Activated naive CD8-positive, alpha-beta T cell treated with anti-CD3 and anti-CD28 coated beads, Interleukin-2, amount 10 ng/mL, durations not matched to agents 7 days and 5 days (primary cell): Measurements from ENCODE around the gene ACBD7. TPM values are rescaled to one million over a fixed set of nuclear protein-coding genes. Genes with fewer than 3 reads are reported as not detected.

Experiments
- ATAC-seq: fragments of 150-1000 bp; cut with Tn5 transposase; one replicate; pipeline ENCODE4 v1.10.0; 2021; ENCODE audit warnings: low read depth, moderate library complexity
- POLR2A ChIA-PET: fragments of 350-600 bp; sonication (Branson Sonifier 250); formaldehyde crosslinking; loops from one replicate; lab custom pipeline; 2021; ENCODE audit warnings: antibody characterized with exemption; lab: Charles Lee
- DNase-seq: peaks from one replicate; pipeline ENCODE4 v3.0.0; 2021
- H3K27ac Mint-ChIP-seq: one replicate; pipeline ENCODE4 v1.8.0; 2022; ENCODE audit warnings: mild to moderate bottlenecking, mixed read lengths
- H3K27me3 Mint-ChIP-seq: one replicate; pipeline ENCODE4 v1.8.0; 2022; ENCODE audit warnings: mild to moderate bottlenecking, moderate library complexity, mixed read lengths
- H3K36me3 Mint-ChIP-seq: one replicate; pipeline ENCODE4 v1.8.0; 2021; ENCODE audit warnings: mild to moderate bottlenecking, mixed read lengths
- H3K4me1 Mint-ChIP-seq: one replicate; pipeline ENCODE4 v1.8.0; 2021; ENCODE audit warnings: mixed read lengths
- H3K4me3 Mint-ChIP-seq: one replicate; pipeline ENCODE4 v1.8.0; 2022; ENCODE audit warnings: mild to moderate bottlenecking, moderate library complexity, mixed read lengths
- H3K9me3 Mint-ChIP-seq: one replicate; pipeline ENCODE4 v1.8.0; 2021; ENCODE audit warnings: mixed read lengths
- total RNA-seq, 2 experiments: library from RNA; stranded (reverse); gene quantifications; one replicate each; pipeline ENCODE4 v1.2.3, GENCODE V29; 2021

The ACBD7 gene
- total RNA-seq, 2 experiments from 2014 or later, result 1.5 to 1.8 TPM

GRCh38 chr10:15035385-15036301 is 52.9 kb downstream of the ACBD7 start:
- H3K27me3 Mint-ChIP-seq, result peaks cover 6% of the 10 kb centered on the region
- peaks cover 3% of the 10 kb centered on the region for H3K9me3 Mint-ChIP-seq
- ATAC-seq, result peak; percentile 47
- H3K4me1 Mint-ChIP-seq, result peaks cover 11% of the 10 kb centered on the region
- DNase-seq, result no peak
- H3K4me3 Mint-ChIP-seq, result no peak overlapping the region
- no peaks in the 10 kb centered on the region for H3K36me3 Mint-ChIP-seq
- H3K27ac Mint-ChIP-seq, result no peak overlapping the region
- POLR2A ChIA-PET, result no interaction called here

GRCh38 chr10:15027741-15028140 is 60.8 kb downstream of the ACBD7 start:
- POLR2A ChIA-PET, result no interaction called here
- peaks cover 7% of the 10 kb centered on the region for H3K27me3 Mint-ChIP-seq
- ATAC-seq, result no peak
- H3K27ac Mint-ChIP-seq, result no peak overlapping the region
- no peak for DNase-seq
- H3K4me1 Mint-ChIP-seq, result peaks cover 4% of the 10 kb centered on the region
- no peak overlapping the region for H3K4me3 Mint-ChIP-seq
- no peaks in the 10 kb centered on the region for H3K9me3 Mint-ChIP-seq
- no peaks in the 10 kb centered on the region for H3K36me3 Mint-ChIP-seq

Other genes with a start within 250 kb of the ACBD7 start
- gene SUV39H2, start 209.9 kb downstream of the ACBD7 start, total RNA-seq, result 10 to 100 TPM; 19.4 to 22.3 TPM
- 10 to 100 TPM; 47.1 to 47.7 TPM for gene DCLRE1C, start 134.7 kb downstream of the ACBD7 start, total RNA-seq
- under 1 TPM; 0.78 to 0.88 TPM for gene MEIG1, start 129.4 kb downstream of the ACBD7 start, total RNA-seq
- gene OLAH, start 44.8 kb downstream of the ACBD7 start, total RNA-seq, result under 1 TPM; 0.45 to 0.61 TPM
- 10 to 100 TPM; 14.6 to 17.6 TPM for gene RPP38, start 8.6 kb upstream of the ACBD7 start, total RNA-seq
- gene NMT2, start 79.9 kb upstream of the ACBD7 start, total RNA-seq, result 10 to 100 TPM; 56.1 to 59.2 TPM